Endothelial cell of umbilical vein (primary cell): ENCODE measurements around the gene AGAP2. TPM values are rescaled to one million over a fixed set of nuclear protein-coding genes. Genes with fewer than 3 reads are reported as not detected.
A peak's percentile ranks its signal among the peaks of the same experiment; 100 is the strongest.

Experiments
- BruUV-seq: library from RNA; stranded (reverse); fragments of 400-500 nt; replicated peaks from 2 replicates; lab custom pipeline; 2021; lab: Mats Ljungman, UMichigan
- CTCF ChIA-PET: fragments of 300-600, 350-600 bp; sonication (Branson Sonifier 250); formaldehyde crosslinking; loops from one replicate; lab custom pipeline; 2021; ENCODE audit warnings: antibody characterized with exemption, inconsistent platforms; lab: Charles Lee
- POLR2A ChIA-PET: fragments of 300-600, 350-600 bp; sonication (Branson Sonifier 250); formaldehyde crosslinking; loops from one replicate; lab custom pipeline; 2021; ENCODE audit warnings: antibody characterized with exemption, inconsistent platforms; lab: Charles Lee
- DNase-seq: peaks from one replicate; pipeline ENCODE4 v3.0.0-alpha.2; 2011; ENCODE audit warnings: low read depth, low spot score
- FAIRE-seq: peaks from 2 replicates; lab custom pipeline; 2011; peaks lifted over from hg19 to GRCh38; lab: Jason Lieb, UNC
- H2AFZ ChIP-seq: 2 replicates; pipeline ENCODE4 v1.6.0; 2012; ENCODE audit warnings: low read depth, low read length, control low read depth, inconsistent platforms
- H3K27ac ChIP-seq: 2 replicates; pipeline ENCODE4 v1.5.1; 2011; ENCODE audit warnings: low read depth, mild to moderate bottlenecking, control low read depth, low read length, moderate library complexity; ENCODE audit not compliant: insufficient read depth
- H3K27me3 ChIP-seq, 2 experiments: 2 replicates each; pipeline versions ENCODE4 v1.6.0 to v1.6.1; 2011; ENCODE audit warnings: low read length in 2 of 2, mixed read lengths in 1 of 2; ENCODE audit not compliant: control insufficient read depth in 2 of 2, insufficient read depth in 2 of 2
- H3K36me3 ChIP-seq, 2 experiments: 2 replicates in 1 of 2; 3 replicates in 1 of 2; pipeline ENCODE4 v1.5.1; 2011; ENCODE audit warnings: low read length in 2 of 2, mild to moderate bottlenecking in 1 of 2, moderate library complexity in 1 of 2; ENCODE audit not compliant: control insufficient read depth in 2 of 2, insufficient read depth in 2 of 2; ENCODE audit errors: extremely low read depth in 1 of 2
- H3K4me1 ChIP-seq: 3 replicates; pipeline ENCODE4 v1.5.1; 2011; ENCODE audit warnings: mild to moderate bottlenecking, low read length; ENCODE audit not compliant: control insufficient read depth, insufficient read depth; ENCODE audit errors: extremely low read depth
- H3K4me2 ChIP-seq: 2 replicates; pipeline ENCODE4 v1.6.1; 2011; ENCODE audit warnings: low read length, control low read depth, mixed read lengths; ENCODE audit not compliant: insufficient read depth
- H3K4me3 ChIP-seq, 3 experiments: fragments of 200-600 bp in 1 of 3; sonication (generic), shearing (Covaris generic) in 1 of 3; replicated peaks in 1 of 3; 2 replicates each; pipeline ENCODE4 v1.5.1; 2011 to 2016; ENCODE audit warnings: control low read depth in 3 of 3, low read length in 3 of 3, mild to moderate bottlenecking in 2 of 3, inconsistent platforms in 1 of 3, low read depth in 1 of 3, moderate library complexity in 1 of 3; ENCODE audit not compliant: insufficient read depth in 1 of 3
- H3K79me2 ChIP-seq: 2 replicates; pipeline ENCODE4 v1.6.0; 2012; ENCODE audit warnings: low read length, inconsistent platforms; ENCODE audit not compliant: control insufficient read depth, insufficient read depth
- H3K9ac ChIP-seq: replicated peaks from 2 replicates; pipeline ENCODE3; 2011; ENCODE audit warnings: low read length, control low read depth; ENCODE audit not compliant: insufficient read depth; ENCODE audit errors: extremely low read depth
- H3K9me1 ChIP-seq: replicated peaks from 3 replicates; pipeline ENCODE4 v1.6.0; 2011; ENCODE audit warnings: mild to moderate bottlenecking, low read length; ENCODE audit not compliant: control insufficient read depth, insufficient read depth; ENCODE audit errors: extremely low read depth
- H3K9me3 ChIP-seq: replicated peaks from 2 replicates; pipeline ENCODE4 v1.5.1; 2012; ENCODE audit warnings: low read length, inconsistent platforms; ENCODE audit not compliant: control insufficient read depth, insufficient read depth
- H4K20me1 ChIP-seq: replicated peaks from 2 replicates; pipeline ENCODE3; 2011; ENCODE audit warnings: mild to moderate bottlenecking, low read length; ENCODE audit not compliant: control insufficient read depth, insufficient read depth; ENCODE audit errors: extremely low read depth
- EZH2 ChIP-seq: IDR thresholded peaks from 2 replicates; pipeline ENCODE4 v1.6.1; 2012; ENCODE audit warnings: borderline replicate concordance, low read depth, mild to moderate bottlenecking, moderate library complexity, low read length, inconsistent platforms; ENCODE audit not compliant: severe bottlenecking
- GATA2 ChIP-seq: IDR thresholded peaks from 2 replicates; pipeline ENCODE4 v1.7.0; 2011; ENCODE audit warnings: low read depth, mild to moderate bottlenecking, moderate library complexity, mixed read lengths, low read length; ENCODE audit not compliant: insufficient read length, insufficient read depth
- POLR2A ChIP-seq: IDR thresholded peaks from 2 replicates; pipeline ENCODE4 v1.6.1; 2012; ENCODE audit warnings: low read depth, mild to moderate bottlenecking, control low read depth, low read length
- dilution Hi-C: fragments of 300-500 bp; cut with MboI; formaldehyde crosslinking; loops from one replicate; pipeline ENCODE4 v1.15.0; 2019; ENCODE audit warnings: low sequenced_read_pairs; ENCODE audit not compliant: extremely low pct_ligation_motif_present
- intact Hi-C: fragments of 100-400 bp; cut with micrococcal nuclease; formaldehyde crosslinking; loops from one replicate; pipeline ENCODE4 v1.10.0; 2022
- polyA plus RNA-seq, 4 experiments: library from polyadenylated mRNA; depleted of rRNA in 3 of 4; stranded (reverse) in 3 of 4; unstranded in 1 of 4; fragments of >200 nt; gene quantifications; 2 replicates each; pipeline versions ENCODE4 v1.2.1 to v1.2.3, GENCODE V29; 2011 to 2012; ENCODE audit warnings: missing spikeins in 1 of 4
- total RNA-seq: library from RNA; stranded (reverse); gene quantifications from 2 replicates; pipeline ENCODE4 v1.2.3, GENCODE V29; 2021
- TF ChIP-seq, protein P1 (sequence below), 2 donors: IDR thresholded peaks; 1 replicate in 1 of 2; 2 replicates in 1 of 2; pipeline ENCODE4 v1.5.1; 2011; ENCODE audit warnings: low read length in 2 of 2, mild to moderate bottlenecking in 2 of 2, moderate library complexity in 2 of 2, control low read depth in 1 of 2, inconsistent platforms in 1 of 2, low read depth in 1 of 2; ENCODE audit not compliant: insufficient read depth in 1 of 2; ENCODE audit errors: extremely low read depth in 1 of 2

AGAP2 gene
- total and polyA plus RNA-seq, 2 donors (not counting 3 experiments of a cell fraction or from before 2014, with no cell fraction given): 0.04 to 0.24 TPM

DNA sequence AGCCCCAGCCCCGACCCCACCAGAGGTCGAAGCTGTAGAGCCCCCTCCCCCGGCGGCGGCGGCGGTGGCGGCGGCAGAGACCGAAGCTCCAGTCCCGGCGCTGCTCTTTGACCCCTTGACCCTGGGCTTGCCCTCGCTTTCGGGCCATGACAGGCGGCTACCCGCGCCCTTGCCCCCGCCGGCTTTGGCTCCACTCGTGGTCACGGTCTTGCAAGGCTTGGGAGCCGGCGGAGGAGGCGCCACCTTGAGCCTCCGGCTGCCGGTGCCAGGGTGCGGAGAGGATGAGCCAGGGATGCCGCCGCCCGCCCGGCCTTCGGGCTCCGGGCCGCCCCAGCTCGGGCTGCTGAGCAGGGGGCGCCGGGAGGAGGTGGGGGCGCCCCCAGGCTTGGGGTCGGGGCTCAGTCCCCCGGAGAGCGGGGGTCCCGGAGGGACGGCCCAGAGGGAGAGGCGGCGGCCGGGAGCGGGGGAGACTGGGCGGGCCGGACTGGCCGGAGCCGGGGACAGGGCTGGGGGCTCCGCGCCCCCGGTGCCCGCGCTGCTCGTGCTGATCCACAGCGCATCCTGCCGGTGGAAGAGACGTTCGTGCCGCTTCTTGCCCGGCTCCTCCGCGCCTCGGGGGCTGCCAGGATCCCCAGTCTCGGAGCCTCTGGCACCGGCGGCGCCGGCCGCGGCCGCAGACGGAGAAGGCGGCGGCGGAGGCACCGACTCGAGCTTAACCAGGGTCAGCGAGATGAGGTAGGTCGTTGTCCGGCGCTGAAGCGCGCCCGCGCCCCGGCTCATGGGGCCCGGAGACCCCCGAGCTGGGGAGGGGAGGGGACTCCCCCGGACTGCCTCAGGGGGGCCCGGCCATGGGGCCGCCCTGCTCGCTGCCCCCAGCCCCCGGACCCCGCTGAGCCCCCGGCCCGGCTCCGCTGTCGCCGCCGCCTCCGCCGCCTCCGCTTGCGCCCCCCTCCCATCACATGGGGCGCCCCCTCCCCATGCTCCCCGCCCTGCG, 778 bp downstream of the AGAP2 start:
- no TSS peak for BruUV-seq
- Histone ChIP-seq H2AFZ (no peak overlapping the region), H3K4me2 (no peak overlapping the region), H3K27ac (no peak overlapping the region), H3K79me2 (no peaks in the 10 kb centered on the region), H3K4me1 (peaks cover 5% of the 10 kb centered on the region), H4K20me1 (no peaks in the 10 kb centered on the region), H3K9me3 (no peaks in the 10 kb centered on the region), H3K9me1 (no peaks in the 10 kb centered on the region), H3K36me3 (no peaks in the 10 kb centered on the region), H3K27me3 (peaks cover 68 to 77% of the 10 kb centered on the region in 2 experiments), H3K9ac (no peak overlapping the region), H3K4me3 (no peak overlapping the region)
- intact Hi-C loops (loop anchor here (1.0 kb wide), 1 partner anchor 154 kb away; no protein-coding TSS in a partner anchor), dilution Hi-C loops (no loop called here)
- TF ChIP-seq EZH2 (peak; percentile 96), GATA2 (no peak), POLR2A (no peak)
- TF ChIP-seq, protein P1, sequence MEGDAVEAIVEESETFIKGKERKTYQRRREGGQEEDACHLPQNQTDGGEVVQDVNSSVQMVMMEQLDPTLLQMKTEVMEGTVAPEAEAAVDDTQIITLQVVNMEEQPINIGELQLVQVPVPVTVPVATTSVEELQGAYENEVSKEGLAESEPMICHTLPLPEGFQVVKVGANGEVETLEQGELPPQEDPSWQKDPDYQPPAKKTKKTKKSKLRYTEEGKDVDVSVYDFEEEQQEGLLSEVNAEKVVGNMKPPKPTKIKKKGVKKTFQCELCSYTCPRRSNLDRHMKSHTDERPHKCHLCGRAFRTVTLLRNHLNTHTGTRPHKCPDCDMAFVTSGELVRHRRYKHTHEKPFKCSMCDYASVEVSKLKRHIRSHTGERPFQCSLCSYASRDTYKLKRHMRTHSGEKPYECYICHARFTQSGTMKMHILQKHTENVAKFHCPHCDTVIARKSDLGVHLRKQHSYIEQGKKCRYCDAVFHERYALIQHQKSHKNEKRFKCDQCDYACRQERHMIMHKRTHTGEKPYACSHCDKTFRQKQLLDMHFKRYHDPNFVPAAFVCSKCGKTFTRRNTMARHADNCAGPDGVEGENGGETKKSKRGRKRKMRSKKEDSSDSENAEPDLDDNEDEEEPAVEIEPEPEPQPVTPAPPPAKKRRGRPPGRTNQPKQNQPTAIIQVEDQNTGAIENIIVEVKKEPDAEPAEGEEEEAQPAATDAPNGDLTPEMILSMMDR (IDR thresholded peaks at IDR 0.05; ENCODE audit: extremely low read depth in 1 of 2, insufficient read depth in 1 of 2, low read depth in 1 of 2, low read length in 2 of 2): peak in 1 of 2 donors; percentile 54
- DNase-seq (no peak), FAIRE-seq (no peak)
- CTCF ChIA-PET: interaction anchor here (1.0 to 6.1 kb wide), 4 partner anchors 12 to 155 kb away, joined by 4 to 48 read pairs (median 7); no protein-coding TSS in a partner anchor
- POLR2A ChIA-PET: no interaction called here
